Liver (tissue), 3 donors: Measurements from ENCODE around the gene GMPR2.

ENCODE experiments used
- ATF3 ChIP-seq: IDR thresholded peaks from 2 replicates; pipeline ENCODE4 v1.6.1; 2016; ENCODE audit warnings: antibody characterized with exemption
- CTCF ChIP-seq: fragments of 150-350 bp; IDR thresholded peaks from 2 replicates; pipeline ENCODE4 v1.5.1; 2017; ENCODE audit warnings: improper control_type of control experiment, low read depth, low read length; ENCODE audit not compliant: missing input control
- EGR1 ChIP-seq, 2 donors: IDR thresholded peaks; 2 replicates each; pipeline ENCODE4 v1.6.1; 2016 to 2018; ENCODE audit warnings: antibody characterized with exemption in 2 of 2, low read depth in 2 of 2
- GABPA ChIP-seq, 2 donors: IDR thresholded peaks in 1 of 2; conservative IDR thresholded peaks in 1 of 2; 2 replicates each; pipeline ENCODE4 v1.6.1; 2016; ENCODE audit warnings: antibody characterized with exemption in 2 of 2, mild to moderate bottlenecking in 1 of 2, moderate library complexity in 1 of 2
- JUND ChIP-seq, 2 donors: IDR thresholded peaks; 2 replicates each; pipeline ENCODE4 v1.6.1; 2016; ENCODE audit warnings: antibody characterized with exemption in 2 of 2
- MAX ChIP-seq: IDR thresholded peaks from 2 replicates; pipeline ENCODE4 v1.6.1; 2016; ENCODE audit warnings: antibody characterized with exemption
- RAD21 ChIP-seq, 2 donors: IDR thresholded peaks; 2 replicates each; pipeline ENCODE4 v1.6.1; 2016; ENCODE audit warnings: antibody characterized with exemption in 2 of 2, mild to moderate bottlenecking in 2 of 2
- REST ChIP-seq: IDR thresholded peaks from 2 replicates; pipeline ENCODE4 v1.6.1; 2016; ENCODE audit warnings: antibody characterized with exemption, mild to moderate bottlenecking
- TAF1 ChIP-seq: conservative IDR thresholded peaks from 2 replicates; pipeline ENCODE4 v1.6.1; 2016; ENCODE audit warnings: antibody characterized with exemption, mild to moderate bottlenecking
- YY1 ChIP-seq: IDR thresholded peaks from 2 replicates; pipeline ENCODE4 v1.6.1; 2016; ENCODE audit warnings: antibody characterized with exemption, mild to moderate bottlenecking
- ZBTB33 ChIP-seq: IDR thresholded peaks from 2 replicates; pipeline ENCODE4 v1.6.1; 2016; ENCODE audit warnings: antibody characterized with exemption
- donor health status: healthy.
- donor health status: healthy.

- TF ChIP-seq CTCF (no peak), YY1 (no peak), REST (no peak), MAX (no peak), EGR1 (IDR thresholded peaks at IDR 0.05; ENCODE audit: low read depth in 2 of 2) (no peak), TAF1 (no peak), ZBTB33 (no peak), ATF3 (no peak), JUND (IDR thresholded peaks at IDR 0.05) (no peak), GABPA (IDR thresholded peaks at IDR 0.05 in 1 of 2, conservative IDR thresholded peaks at IDR 0.05 in 1 of 2) (no peak), RAD21 (IDR thresholded peaks at IDR 0.05) (no peak)
Observed at GRCh38 chr14:24255931-24256711, 23.4 kb downstream of the GMPR2 start.
